HG03520 (cell line): Measurements from ENCODE around the gene TNFAIP1.

Experiments used
- ATAC-seq: cut with Tn5 transposase; IDR thresholded peaks from one replicate; pipeline ENCODE4 v1.9.1; 2021; ENCODE audit warnings: mild to moderate bottlenecking, moderate library complexity; ENCODE audit not compliant: unreplicated experiment

TNFAIP1 gene

GRCh38 chr17:28395426-28395825 lies 59.9 kb downstream of the TNFAIP1 start:
- no peak for ATAC-seq

GRCh38 chr17:28395968-28396367 lies 60.4 kb downstream of the TNFAIP1 start:
- ATAC-seq: no peak
